Stimulated activated CD4-positive, alpha-beta T cell treated with anti-CD3 and anti-CD28 coated beads, Interleukin-2, amount 100 ng/mL, for 4 hours (primary cell): ENCODE measurements around the gene SLC25A31.
A peak's percentile ranks its signal among the peaks of the same experiment; 100 is the strongest.

Experiments
- DNase-seq: peaks from one replicate; pipeline ENCODE4 v3.0.0-alpha.2; 2020; ENCODE audit warnings: low read depth

The SLC25A31 gene

GRCh38 chr4:127778102-127778501 is 47.9 kb downstream of the SLC25A31 start:
- DNase-seq: no peak

GRCh38 chr4:127780598-127780997 is 50.4 kb downstream of the SLC25A31 start:
- DNase-seq: no peak

DNA sequence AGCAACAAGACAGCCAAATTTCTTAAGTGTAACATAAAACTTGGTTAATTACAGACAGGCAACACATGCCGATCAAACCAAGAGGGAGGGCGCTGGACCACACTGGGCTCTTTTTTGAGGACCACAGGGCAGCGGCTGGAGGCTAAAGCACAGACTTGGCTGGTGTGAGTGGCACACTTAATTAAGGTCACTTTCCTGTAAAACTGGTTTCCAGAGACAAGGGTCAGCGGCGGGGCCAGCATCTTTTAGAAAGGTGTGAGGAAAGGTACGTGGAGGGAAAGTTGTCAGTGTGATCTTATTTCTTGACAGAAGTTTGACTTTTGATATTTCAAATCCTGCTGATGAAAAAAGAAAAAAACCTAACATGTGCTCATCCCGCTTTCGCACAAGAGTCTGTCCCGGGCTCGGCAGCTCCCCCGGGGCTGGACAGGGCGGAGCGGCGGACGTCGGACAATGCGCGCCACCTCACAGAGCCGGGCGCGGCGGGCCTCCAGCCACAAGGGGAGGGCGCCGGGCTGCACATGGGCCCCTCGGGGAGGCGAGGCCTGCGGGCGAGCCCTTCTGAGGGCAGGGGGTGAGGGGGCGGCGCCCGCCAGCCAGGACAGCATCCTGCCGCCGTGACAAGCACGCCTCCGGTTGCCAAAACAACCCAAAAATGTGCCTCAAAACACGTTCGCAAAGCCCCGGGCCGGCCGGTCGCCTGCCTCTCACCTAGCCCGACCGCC is 51.3 kb downstream of the SLC25A31 start:
- DNase-seq: no peak

DNA sequence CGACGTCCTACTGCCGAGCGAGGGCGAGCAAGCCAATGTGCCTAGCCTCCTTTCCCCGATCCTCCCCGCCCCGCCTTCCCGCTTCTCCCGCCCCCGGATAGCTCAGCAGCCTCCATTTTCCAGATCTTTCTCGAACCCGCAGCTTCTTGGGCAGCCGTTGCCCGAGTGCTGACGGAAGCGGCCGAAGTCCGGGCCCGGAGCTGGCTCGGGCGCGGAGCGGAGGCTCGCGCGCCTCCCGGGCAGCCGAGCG is 51.8 kb downstream of the SLC25A31 start:
- no peak for DNase-seq

- DNase-seq: peak; percentile 14
Measured at GRCh38 chr4:127782275-127783025, 52.2 kb downstream of the SLC25A31 start, which contains the start of gene HSPA4L. HSPA4L (plus strand) TSS chr4:127782322; CDS start chr4:127782551, 229 bp downstream.

DNA sequence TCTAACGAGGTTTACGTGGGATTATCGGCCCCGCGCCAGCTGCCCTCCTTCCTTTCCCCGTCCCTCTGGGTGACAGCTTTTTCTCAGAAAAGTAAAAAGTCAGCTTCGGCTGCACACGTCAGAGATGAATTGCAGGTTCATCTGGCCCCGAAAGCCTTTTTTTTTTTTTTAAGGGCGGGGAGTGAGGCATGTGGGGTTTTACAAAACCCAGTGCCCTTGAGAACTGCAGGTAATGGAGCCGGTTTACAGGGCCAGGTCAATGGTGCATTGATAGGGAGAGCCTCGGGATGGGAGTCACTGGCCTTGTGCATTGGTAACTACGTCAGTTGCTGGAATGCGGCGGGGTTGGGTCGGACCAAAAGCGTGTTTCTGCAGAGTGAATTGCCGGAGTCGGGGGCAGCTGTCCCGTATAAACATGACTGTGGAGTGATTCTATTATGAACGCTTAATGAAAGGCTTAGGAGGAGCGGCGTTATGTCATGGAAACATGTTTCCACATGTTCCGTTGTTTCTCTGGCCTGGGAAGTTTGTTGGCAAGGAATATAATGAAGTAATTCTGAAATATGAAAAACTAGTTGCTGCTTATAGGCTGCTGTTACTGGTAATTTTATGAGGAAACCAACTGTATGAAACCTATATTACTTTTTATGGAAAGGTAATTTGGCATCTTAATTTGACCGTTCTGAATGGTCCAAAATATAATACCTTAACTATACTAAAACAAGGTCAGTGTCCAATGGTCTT is 53.0 kb downstream of the SLC25A31 start:
- no peak for DNase-seq

DNA sequence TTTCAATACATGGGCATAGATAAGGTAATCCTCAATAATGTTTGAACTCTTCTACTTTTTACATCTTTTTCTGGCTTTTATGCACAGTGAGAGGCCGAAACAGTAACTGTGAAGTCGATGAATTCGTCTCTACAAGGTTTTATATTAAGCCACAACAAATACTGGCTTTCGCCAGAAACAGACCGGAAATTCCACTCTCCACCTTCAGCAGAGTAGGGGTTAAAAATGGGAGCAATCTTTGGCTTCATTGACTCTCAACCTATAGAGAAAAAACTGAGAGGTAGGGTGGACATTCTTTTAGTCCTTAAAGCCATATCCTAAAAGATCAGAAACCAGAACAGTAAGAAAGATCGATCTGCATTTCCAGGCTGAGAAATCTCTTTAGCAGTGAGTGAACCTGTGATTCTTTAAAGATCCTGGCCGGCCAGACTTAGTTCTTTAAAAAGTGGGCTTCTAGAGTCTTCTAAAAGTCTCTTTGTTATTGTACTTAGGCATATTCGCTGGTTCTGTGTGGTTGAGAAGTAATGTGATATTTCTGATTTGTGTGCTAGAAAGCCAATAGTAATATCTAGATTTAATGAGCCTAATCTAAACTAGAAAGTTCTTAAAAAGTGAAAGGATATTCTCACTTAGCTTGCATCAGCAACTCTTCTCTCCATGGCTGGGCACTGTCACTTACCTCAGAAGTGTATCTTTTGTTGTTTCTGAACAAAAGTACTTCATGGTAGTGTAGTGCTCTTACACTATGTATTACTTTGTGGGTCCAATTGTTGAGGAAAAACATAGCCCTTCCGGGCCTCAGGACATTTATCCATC is 54.0 kb downstream of the SLC25A31 start:
- no peak for DNase-seq

GRCh38 chr4:127788517-127788916 is 58.3 kb downstream of the SLC25A31 start:
- no peak for DNase-seq

- no peak for DNase-seq
Measured at GRCh38 chr4:127791391-127791790, 61.2 kb downstream of the SLC25A31 start.

DNA sequence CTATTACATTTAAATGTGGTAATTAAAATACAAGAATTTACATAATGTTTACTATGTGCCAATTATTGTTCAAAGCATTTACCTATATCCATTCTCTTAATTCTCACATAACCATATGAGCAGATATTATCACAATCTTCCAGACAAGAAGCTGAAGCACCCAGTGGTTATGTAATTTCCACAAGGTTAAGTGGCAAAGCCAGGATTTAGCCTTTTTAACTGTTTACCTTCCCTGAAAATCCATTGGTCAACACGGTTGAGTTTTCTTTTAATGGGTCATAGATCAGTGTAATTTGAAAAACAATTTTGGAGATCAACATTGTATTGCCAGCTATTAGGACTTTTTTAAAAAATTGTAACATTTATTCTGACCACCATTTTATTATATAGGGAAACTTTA is 63.3 kb downstream of the SLC25A31 start:
- DNase-seq: no peak

GRCh38 chr4:127799711-127800110 is 69.5 kb downstream of the SLC25A31 start:
- no peak for DNase-seq

DNA sequence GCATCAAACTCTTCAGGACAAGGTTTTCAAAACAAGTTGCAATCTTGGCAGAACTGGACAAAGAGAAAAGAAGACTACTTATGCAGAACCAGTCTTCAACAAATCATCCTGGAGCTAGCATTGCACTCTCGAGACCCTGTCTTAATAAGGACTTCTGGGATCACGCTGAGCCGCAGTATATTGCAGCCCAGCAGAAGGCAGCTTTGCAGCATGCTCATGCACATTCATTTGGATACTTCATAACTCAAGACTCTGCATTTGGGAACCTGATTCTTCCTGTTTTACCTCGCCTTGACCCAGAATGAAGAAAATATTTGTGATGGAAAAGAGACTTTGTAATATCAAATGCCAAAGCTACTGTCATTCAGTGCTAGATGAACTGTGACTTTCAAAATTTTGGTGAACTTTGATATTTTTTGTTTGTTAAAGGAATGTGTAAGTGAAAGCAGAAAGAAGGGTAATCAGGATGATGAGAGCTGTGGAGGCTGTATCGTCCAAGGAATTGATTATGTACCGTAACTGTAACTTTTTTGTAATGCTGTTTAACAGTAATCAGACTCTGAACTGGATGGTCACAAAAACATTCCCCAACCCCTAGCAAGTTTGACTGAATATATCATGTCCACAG is 79.1 kb downstream of the SLC25A31 start:
- no peak for DNase-seq

DNA sequence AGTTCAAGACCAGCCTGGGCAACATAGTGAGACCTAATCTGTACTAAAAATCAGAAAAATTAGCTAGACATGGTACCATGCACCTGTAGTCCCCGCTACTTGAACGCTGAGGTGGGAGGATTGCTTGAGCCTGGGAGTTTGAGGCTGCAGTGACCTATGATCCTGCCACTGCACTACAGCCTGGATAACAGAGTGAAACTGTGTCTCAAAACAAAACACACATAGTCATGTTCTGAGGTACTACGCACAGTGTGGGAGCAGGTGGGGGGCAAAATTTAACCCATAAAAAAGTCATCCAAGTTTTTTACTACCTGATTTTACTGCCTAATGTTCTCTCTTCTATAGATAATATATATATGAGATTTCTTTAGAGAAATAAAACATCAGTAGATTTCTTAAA is 80.4 kb downstream of the SLC25A31 start:
- no peak for DNase-seq

DNA sequence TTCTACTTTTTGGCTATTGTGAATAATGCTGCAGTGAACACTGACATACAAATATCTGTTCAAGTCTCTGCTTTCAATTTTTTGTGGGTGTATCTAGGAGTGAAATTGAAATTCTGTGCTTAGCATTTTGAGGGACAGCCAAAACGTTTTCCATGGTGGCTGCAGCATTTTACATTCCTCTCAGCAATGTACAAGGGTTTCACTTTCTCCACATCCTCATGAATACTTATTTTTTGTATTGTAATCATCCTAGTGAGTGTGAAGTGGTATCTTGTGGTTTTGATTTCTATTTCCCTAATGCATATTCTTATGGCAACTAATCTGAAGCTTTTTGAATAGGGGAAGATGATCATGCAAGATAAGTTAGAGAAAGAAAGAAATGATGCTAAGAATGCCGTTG is 92.2 kb downstream of the SLC25A31 start:
- no peak for DNase-seq
